ENCODE data around the gene WSB1. TPM values are rescaled to one million over a fixed set of nuclear protein-coding genes. Genes with fewer than 3 reads are reported as not detected.

WSB1 gene
- total and polyA plus RNA-seq, 10 donors: 54.7 to 641 (median 408) TPM

GRCh38 chr17:27322026-27322425, 28.1 kb downstream of the WSB1 start:
- no peak overlapping the region for H3K27ac ChIP-seq
- H3K9me3 ChIP-seq: no peaks in the 10 kb centered on the region
- H3K4me3 ChIP-seq: no peak overlapping the region
- intact Hi-C loops (cut with DNase I; ENCODE audit: low total_unique reads): no loop called here
- H3K27me3 ChIP-seq (replicated peaks in 1 of 7): no peaks in the 10 kb centered on the region
- H3K4me1 ChIP-seq: peaks cover 6 to 34% (median 16%) of the 10 kb centered on the region in 6 donors
- 80 to 100% (median 92%) methylated on average over 1 of the region's 1 CpG for WGBS, 5 donors
- peaks cover 0 to 33% (median 13%) of the 10 kb centered on the region in 6 donors for H3K36me3 ChIP-seq
- TF ChIP-seq POLR2AphosphoS5 (IDR thresholded peaks at IDR 0.05): peak in 2 of 3 donors; percentile 24 to 42
- TF ChIP-seq POLR2A (IDR thresholded peaks at IDR 0.05): no peak
- DNase-seq: no peak

GRCh38 chr17:27322690-27323508, 29.0 kb downstream of the WSB1 start:
- TF ChIP-seq CTCF (IDR thresholded peaks at IDR 0.05 in 8 of 11, conservative IDR thresholded peaks at IDR 0.05 in 3 of 11) (no peak), POLR2AphosphoS5 (IDR thresholded peaks at IDR 0.05) (peak in 1 of 3 donors; percentile 24)
- no peaks in the 10 kb centered on the region for H3K9me3 ChIP-seq
- intact Hi-C loops (cut with DNase I; ENCODE audit: low total_unique reads): no loop called here
- DNase-seq: no peak
- H3K27me3 ChIP-seq (replicated peaks in 1 of 7): no peaks in the 10 kb centered on the region
- no peak overlapping the region for H3K4me3 ChIP-seq
- H3K4me1 ChIP-seq: peaks cover 6 to 34% (median 16%) of the 10 kb centered on the region in 6 donors
- peak overlapping the region in 6 of 8 donors; percentile 49 to 72 (median 62) for H3K27ac ChIP-seq
- WGBS, 5 donors: 73 to 85% (median 84%) methylated on average over 4 of the region's 4 CpGs
- H3K36me3 ChIP-seq: peaks cover 0 to 24% (median 4%) of the 10 kb centered on the region in 6 donors

- intact Hi-C loops (cut with DNase I; ENCODE audit: low total_unique reads): no loop called here
Measured at GRCh38 chr17:27323538-27324215, 29.8 kb downstream of the WSB1 start.

More at GRCh38 chr17:27323538-27324215, 29.8 kb downstream of the WSB1 start:
- Histone ChIP-seq H3K27ac (peak overlapping the region in 6 of 8 donors; percentile 48 to 72 (median 60)), H3K36me3 (peaks cover 0 to 16% (median under 1%) of the 10 kb centered on the region in 6 donors), H3K4me3 (no peak overlapping the region), H3K27me3 (replicated peaks in 1 of 7) (no peaks in the 10 kb centered on the region), H3K4me1 (peaks cover 6 to 34% (median 16%) of the 10 kb centered on the region in 6 donors), H3K9me3 (no peaks in the 10 kb centered on the region)
- 43 to 72% (median 55%) methylated on average over 7 of the region's 7 CpGs for WGBS, 5 donors
- TF ChIP-seq POLR2AphosphoS5 (IDR thresholded peaks at IDR 0.05): peak; percentile 39 to 69 (median 53)
- no peak for TF ChIP-seq CTCF (IDR thresholded peaks at IDR 0.05 in 8 of 11, conservative IDR thresholded peaks at IDR 0.05 in 3 of 11)
- peak; percentile 82 for DNase-seq

All from spleen (tissue), 11 donors.